T-helper 2 cell treated with Interferon-gamma antibody and Interleukin-4, amounts not matched to agents 5 μg/mL and 100 μg/mL, for 36 hours (primary cell): Measurements from ENCODE around the gene PCDH7.

Experiments
- DNase-seq: peaks from one replicate; pipeline ENCODE4 v3.0.0; 2021; ENCODE audit warnings: low spot score
- H3K27ac Mint-ChIP-seq: one replicate; pipeline ENCODE4 v1.8.0; 2021; ENCODE audit warnings: mild to moderate bottlenecking, mixed read lengths
- H3K27me3 Mint-ChIP-seq: one replicate; pipeline ENCODE4 v1.8.0; 2021; ENCODE audit warnings: low read depth, mixed read lengths
- H3K36me3 Mint-ChIP-seq: one replicate; pipeline ENCODE4 v1.8.0; 2021; ENCODE audit warnings: low read depth, mixed read lengths
- H3K4me1 Mint-ChIP-seq: one replicate; pipeline ENCODE4 v1.8.0; 2021; ENCODE audit warnings: low read depth, mixed read lengths
- H3K4me3 Mint-ChIP-seq: one replicate; pipeline ENCODE4 v1.8.0; 2022; ENCODE audit warnings: mild to moderate bottlenecking, moderate library complexity, mixed read lengths
- H3K9me3 Mint-ChIP-seq: one replicate; pipeline ENCODE4 v1.8.0; 2021; ENCODE audit warnings: mixed read lengths

The PCDH7 gene, protein sequence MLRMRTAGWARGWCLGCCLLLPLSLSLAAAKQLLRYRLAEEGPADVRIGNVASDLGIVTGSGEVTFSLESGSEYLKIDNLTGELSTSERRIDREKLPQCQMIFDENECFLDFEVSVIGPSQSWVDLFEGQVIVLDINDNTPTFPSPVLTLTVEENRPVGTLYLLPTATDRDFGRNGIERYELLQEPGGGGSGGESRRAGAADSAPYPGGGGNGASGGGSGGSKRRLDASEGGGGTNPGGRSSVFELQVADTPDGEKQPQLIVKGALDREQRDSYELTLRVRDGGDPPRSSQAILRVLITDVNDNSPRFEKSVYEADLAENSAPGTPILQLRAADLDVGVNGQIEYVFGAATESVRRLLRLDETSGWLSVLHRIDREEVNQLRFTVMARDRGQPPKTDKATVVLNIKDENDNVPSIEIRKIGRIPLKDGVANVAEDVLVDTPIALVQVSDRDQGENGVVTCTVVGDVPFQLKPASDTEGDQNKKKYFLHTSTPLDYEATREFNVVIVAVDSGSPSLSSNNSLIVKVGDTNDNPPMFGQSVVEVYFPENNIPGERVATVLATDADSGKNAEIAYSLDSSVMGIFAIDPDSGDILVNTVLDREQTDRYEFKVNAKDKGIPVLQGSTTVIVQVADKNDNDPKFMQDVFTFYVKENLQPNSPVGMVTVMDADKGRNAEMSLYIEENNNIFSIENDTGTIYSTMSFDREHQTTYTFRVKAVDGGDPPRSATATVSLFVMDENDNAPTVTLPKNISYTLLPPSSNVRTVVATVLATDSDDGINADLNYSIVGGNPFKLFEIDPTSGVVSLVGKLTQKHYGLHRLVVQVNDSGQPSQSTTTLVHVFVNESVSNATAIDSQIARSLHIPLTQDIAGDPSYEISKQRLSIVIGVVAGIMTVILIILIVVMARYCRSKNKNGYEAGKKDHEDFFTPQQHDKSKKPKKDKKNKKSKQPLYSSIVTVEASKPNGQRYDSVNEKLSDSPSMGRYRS (N-terminal part only)

DNA sequence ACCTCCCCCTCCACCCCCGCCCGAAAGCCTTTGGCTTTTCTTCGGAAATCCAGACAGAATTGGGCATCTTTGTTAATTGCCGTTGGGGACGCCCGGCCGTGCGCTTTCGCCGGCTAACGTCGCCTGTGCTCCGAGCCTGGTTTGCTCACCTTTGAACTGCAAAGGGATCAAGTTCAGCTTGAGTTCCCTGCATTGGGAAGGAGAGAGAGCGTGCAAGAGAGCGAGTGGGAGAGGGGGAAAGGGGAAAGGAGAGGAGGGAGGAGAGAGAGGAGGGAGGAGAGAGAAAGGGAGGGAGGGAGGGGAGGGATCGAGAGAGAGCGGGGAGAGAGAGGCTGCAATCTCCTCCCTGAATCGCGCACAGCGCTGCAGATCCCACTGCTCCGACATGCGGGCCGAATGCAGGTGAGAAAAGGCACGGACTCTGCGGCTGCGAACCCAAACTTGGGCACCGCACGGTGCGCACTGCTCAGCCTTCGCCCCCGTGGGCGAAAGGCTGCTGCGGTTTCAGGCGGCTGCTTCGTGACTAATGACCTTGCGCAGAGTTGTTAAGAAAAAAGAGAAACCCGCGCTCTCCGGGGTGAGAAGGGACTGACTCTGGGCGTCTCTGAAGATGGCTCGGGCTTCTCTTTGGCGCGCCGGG lies at the start of gene PCDH7:
Gene PCDH7, plus strand, starts transcription at position 349 of the 640 bp plus-strand sequence. CDS start 1,054 bp downstream, outside the sequence.
- peaks cover 65% of the 10 kb centered on the region for H3K27me3 Mint-ChIP-seq
- no peaks in the 10 kb centered on the region for H3K9me3 Mint-ChIP-seq
- no peak for DNase-seq

DNA sequence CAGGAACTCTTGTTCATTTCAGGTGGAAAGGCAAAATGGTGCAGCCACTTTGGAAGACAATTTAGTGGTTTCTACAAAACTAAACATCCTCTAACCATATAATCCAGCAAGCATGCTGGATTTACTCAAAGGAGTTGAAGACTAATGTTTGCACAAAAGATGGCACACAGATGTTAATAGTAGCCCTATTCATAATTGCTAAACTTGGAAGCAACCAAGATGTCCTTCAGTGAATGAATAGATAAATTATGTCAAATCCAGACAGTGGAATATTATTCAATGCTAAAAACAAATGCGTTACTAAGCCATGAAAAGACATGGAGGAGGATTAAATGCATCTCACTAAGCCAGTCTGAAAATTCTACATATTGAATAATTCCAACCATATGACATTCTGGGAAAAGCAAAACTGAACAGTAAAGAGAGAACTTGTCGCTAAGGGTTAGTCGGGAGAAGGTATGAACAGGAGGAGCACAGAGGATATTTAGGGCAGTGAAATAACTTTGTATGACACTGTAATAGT lies 48.2 kb upstream of the PCDH7 start:
- Mint-ChIP-seq H3K36me3 (no peaks in the 10 kb centered on the region), H3K27ac (no peak overlapping the region), H3K9me3 (peaks cover 8% of the 10 kb centered on the region), H3K4me3 (no peak overlapping the region), H3K4me1 (no peaks in the 10 kb centered on the region), H3K27me3 (no peaks in the 10 kb centered on the region)
- no peak for DNase-seq

More for the DNA sequence above, at the start of gene PCDH7:
- Mint-ChIP-seq H3K36me3 (peaks cover 2% of the 10 kb centered on the region), H3K4me1 (peaks cover 16% of the 10 kb centered on the region), H3K4me3 (peak within 1 kb of the TSS; percentile 64), H3K27ac (peak within 1 kb of the TSS; percentile 85)

DNA sequence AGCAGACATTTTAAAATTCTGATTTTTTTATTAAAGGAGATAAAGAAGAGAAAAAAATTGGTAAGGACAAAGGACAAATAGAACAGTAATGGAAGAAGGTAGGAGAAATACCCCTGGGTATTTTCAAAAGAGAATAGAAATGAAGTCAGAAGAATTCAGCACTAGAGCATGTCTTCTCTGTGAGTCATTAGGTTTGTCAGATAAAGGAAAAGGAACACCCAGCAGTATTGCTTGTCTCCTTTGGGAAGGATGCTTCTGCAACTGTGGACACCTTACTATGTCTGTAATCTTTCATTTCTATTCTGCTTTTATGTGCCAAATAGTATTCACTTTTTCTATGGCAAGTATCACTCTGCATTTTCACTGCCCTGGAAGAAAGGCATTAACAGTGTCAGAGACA lies 24.0 kb upstream of the PCDH7 start:
- H3K4me3 Mint-ChIP-seq: no peak overlapping the region
- no peaks in the 10 kb centered on the region for H3K36me3 Mint-ChIP-seq
- no peaks in the 10 kb centered on the region for H3K4me1 Mint-ChIP-seq
- DNase-seq: no peak
- no peaks in the 10 kb centered on the region for H3K27me3 Mint-ChIP-seq
- peaks cover 5% of the 10 kb centered on the region for H3K9me3 Mint-ChIP-seq
- no peak overlapping the region for H3K27ac Mint-ChIP-seq

DNA sequence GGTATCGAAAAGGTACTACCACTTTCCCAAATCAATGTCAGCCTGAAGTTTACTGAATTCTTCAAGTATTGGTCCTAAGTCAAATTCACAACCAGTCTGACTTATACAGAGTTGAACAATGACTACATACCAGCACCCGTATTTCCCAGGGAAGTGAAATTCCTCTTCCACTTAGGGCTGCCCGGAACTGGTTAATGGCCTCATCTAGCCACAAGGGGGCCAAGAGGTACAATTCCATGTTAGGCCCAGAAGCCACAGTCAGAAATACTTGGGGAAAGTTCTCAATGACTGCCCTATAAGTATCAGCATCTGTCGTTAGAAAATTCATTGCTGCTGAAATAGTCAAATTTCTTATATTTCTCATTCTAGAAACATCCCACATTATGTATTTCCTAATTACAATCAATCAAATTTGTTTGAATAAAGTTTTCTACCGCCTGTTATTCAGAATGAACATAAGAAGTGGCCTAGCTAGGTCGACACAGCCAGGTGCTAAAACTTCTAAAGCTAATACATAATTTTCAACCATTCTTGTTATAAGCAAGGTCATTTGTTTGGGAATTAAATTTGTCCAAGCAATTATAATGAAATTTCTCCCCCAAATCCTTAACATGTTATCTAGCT lies 5.6 kb upstream of the PCDH7 start:
- Mint-ChIP-seq H3K27me3 (peaks cover 34% of the 10 kb centered on the region), H3K4me3 (no peak overlapping the region), H3K36me3 (no peaks in the 10 kb centered on the region), H3K4me1 (peaks cover 13% of the 10 kb centered on the region), H3K9me3 (peaks cover 6% of the 10 kb centered on the region), H3K27ac (no peak overlapping the region)
- no peak for DNase-seq

DNA sequence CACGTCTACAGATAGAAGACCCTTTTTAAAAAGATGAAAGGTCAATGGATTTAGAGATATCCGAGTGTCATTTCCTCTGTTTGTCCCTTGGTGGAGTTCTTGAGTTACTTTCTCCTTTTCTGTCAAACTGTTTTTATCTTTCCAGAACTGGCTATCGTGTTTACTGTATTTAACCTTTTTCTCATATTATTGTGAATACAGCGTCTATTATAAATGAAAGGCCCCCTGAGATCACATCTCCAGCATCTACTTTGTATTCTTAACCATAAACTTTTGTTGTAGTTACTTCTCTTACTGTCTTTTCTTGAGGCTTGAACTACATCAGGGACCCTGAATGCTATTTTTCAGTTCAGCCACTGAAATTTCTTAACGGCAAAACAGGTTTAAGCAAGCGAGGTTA lies 4.0 kb upstream of the PCDH7 start:
- Mint-ChIP-seq H3K27me3 (peaks cover 49% of the 10 kb centered on the region), H3K27ac (no peak overlapping the region), H3K4me1 (peaks cover 16% of the 10 kb centered on the region), H3K36me3 (peaks cover 2% of the 10 kb centered on the region), H3K4me3 (peak overlapping the region; percentile 70), H3K9me3 (no peaks in the 10 kb centered on the region)
- DNase-seq: no peak

DNA sequence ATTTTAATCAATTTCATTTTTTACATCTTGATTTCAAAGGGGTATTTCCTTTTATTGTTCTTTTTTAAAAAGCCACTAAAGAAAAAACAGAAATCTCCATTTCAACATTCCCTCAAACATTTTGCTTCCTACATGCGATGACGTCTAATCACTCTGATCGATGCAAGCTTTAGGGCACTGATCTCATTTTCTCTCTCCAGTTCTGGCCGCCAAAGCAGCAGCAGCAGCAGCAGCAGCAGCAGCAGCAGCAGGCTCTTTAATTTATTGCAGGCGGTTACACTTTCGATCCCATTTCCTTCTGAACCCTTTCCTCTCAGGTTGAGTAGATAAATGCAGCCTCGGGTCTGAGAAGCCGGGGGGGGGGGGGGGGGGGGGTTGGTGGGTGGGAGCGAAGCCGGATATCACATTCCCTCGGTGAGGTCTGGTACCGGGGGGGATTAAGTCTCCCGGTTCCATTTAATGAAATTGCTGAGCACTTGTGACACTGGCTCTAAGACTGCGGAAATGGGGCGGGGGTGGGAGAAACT lies 3.4 kb upstream of the PCDH7 start:
- DNase-seq: no peak
- no peak overlapping the region for H3K27ac Mint-ChIP-seq
- peaks cover 52% of the 10 kb centered on the region for H3K27me3 Mint-ChIP-seq
- peaks cover 2% of the 10 kb centered on the region for H3K36me3 Mint-ChIP-seq
- peaks cover 16% of the 10 kb centered on the region for H3K4me1 Mint-ChIP-seq
- peak overlapping the region; percentile 70 for H3K4me3 Mint-ChIP-seq
- no peaks in the 10 kb centered on the region for H3K9me3 Mint-ChIP-seq

DNA sequence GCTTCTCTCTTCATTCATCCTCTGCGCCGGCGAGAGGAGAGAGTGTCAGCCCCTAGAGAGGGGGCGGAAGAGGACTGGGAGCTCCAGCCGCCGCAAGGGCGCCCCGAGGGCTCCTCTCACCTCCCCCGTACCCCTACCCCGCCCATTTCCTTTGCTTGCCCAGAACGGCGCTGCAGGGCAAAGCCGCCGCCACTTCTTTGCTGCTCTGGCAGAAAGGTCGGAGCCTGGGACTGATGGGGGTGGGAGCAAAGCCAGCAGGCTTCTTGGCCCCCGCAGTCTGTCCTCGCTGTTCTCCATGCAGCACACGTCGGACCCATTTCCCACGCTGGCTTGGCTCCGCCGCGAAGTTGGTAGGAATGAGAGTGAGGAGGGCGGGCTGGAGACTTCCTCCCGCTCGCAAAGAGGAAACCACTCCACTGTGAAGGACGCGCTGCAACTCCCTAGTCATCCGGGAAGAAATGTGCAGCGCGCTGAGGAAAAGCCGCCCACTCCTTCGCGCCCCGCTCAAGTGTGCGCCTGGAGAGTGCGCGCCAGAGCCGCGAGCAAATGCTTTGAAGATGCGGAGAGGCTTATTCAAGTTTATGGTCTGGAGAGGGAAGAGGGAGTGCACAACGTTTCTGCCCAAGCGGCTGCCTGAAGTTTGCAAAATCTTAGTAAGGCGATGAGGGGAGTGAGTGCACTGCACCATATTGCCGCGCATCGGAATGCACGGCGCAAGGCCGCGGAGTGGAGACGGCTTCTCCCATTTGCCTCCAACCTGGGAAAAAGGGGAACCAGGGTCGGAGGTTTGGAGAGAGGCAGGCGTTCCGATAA lies 2.8 kb upstream of the PCDH7 start:
- H3K4me1 Mint-ChIP-seq: peaks cover 16% of the 10 kb centered on the region
- no peak for DNase-seq

DNA sequence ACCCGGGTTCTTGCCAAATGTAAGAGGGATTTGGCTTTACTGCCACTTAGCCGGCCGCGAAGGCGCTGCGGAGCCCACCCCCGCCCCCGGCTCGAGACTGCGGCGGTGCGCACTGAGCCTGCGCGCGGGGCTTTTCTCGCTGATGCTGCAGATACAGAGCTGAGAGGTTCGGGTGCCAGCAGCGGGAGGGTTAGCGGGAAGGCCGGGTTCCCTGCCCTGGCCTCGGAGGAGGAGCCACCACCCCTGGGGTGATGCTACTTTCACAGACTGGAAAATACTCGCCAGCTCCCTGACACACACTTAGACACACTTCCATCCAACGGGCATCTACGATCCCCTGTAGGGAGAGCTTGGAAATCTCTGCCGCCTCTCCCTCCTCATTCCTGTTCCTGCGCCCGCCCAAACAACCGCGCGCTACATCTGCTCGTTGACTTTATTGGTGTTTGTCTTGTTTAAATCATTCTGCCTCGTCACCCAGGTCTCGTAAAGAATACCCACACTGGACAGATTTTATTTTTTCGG lies 2.1 kb upstream of the PCDH7 start:
- no peak for DNase-seq
- H3K27me3 Mint-ChIP-seq: peaks cover 60% of the 10 kb centered on the region
- H3K4me1 Mint-ChIP-seq: peaks cover 16% of the 10 kb centered on the region
- H3K9me3 Mint-ChIP-seq: no peaks in the 10 kb centered on the region
- peak overlapping the region; percentile 52 for H3K27ac Mint-ChIP-seq
- peaks cover 2% of the 10 kb centered on the region for H3K36me3 Mint-ChIP-seq
- peak overlapping the region; percentile 22 for H3K4me3 Mint-ChIP-seq

More for the DNA sequence above, 2.8 kb upstream of the PCDH7 start:
- Mint-ChIP-seq H3K27ac (peak overlapping the region; percentile 28), H3K36me3 (peaks cover 2% of the 10 kb centered on the region), H3K9me3 (no peaks in the 10 kb centered on the region), H3K4me3 (peak overlapping the region; percentile 70), H3K27me3 (peaks cover 53% of the 10 kb centered on the region)

DNA sequence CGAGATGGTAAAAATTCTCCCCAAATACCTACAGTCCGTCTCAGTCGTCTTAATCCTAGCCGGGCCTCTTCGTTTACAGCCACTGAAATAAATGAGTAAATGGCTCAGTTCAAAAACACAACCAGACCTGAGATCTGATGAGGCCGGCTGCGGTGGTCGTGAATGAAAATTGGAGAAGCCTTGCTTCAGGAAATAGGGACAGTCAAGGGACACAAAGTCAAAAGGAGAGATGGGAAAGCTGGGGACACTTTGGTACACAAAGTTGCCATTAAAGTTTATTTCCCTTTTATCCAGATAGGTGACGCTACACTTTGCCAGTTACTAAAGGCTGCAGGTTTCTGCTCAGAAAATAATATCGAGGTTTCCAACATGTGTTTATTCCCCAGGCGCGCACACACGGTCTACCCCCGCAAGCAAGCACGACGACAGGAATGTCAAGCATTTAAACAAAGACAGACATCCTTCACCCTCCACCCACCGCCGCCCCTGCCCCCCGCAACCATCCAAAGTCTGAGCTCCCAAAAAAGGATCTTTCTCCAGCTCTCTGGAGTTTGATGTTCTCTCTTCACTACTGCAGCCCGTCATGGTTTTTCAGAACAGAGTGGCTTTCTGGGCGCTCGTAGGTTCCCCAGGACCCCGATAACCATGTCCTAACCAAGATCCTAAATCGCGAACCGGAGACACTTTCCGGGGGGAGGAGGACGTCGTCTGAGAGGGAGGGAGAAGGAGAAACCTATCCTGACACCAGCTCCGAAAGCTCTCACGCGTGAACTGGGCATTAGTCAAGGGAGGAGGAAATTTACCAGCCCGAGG lies 1.3 kb upstream of the PCDH7 start:
- H3K9me3 Mint-ChIP-seq: no peaks in the 10 kb centered on the region
- peaks cover 16% of the 10 kb centered on the region for H3K4me1 Mint-ChIP-seq
- DNase-seq: no peak
- peaks cover 2% of the 10 kb centered on the region for H3K36me3 Mint-ChIP-seq
- H3K4me3 Mint-ChIP-seq: peak overlapping the region; percentile 44
- H3K27me3 Mint-ChIP-seq: peaks cover 67% of the 10 kb centered on the region
- H3K27ac Mint-ChIP-seq: peak overlapping the region; percentile 68

DNA sequence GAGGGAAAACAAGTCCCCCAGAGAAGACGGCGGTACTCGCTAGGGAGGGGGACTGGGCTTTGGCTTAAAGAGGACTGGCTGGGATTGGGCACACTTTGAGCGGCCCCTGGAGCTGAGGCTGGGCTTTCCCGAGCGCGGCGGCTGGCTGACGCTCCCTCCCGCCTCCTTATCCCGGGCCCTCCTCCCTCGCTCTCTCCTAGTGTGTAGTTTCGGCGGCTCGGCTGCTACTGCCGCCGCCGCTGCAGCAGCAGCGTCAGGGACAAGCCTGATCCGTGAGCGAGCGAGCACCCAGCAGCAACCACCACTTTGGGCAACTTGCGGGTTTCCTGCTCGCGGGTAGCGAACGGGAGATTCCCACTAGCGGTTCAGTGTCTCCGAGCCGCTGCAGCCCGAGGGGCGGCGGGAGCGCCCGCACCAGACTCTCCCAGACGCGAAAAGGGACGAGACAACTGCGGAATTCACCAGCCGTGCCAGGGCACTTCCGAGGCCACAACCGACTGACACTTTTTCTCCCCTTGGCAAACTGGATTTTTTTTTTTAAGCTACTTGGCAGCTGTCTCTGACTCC lies 632 bp upstream of the PCDH7 start:
- Mint-ChIP-seq H3K9me3 (no peaks in the 10 kb centered on the region), H3K27me3 (peaks cover 69% of the 10 kb centered on the region), H3K4me3 (peak overlapping the region; percentile 64), H3K36me3 (peaks cover 2% of the 10 kb centered on the region), H3K27ac (no peak overlapping the region), H3K4me1 (peaks cover 16% of the 10 kb centered on the region)
- DNase-seq: no peak

DNA sequence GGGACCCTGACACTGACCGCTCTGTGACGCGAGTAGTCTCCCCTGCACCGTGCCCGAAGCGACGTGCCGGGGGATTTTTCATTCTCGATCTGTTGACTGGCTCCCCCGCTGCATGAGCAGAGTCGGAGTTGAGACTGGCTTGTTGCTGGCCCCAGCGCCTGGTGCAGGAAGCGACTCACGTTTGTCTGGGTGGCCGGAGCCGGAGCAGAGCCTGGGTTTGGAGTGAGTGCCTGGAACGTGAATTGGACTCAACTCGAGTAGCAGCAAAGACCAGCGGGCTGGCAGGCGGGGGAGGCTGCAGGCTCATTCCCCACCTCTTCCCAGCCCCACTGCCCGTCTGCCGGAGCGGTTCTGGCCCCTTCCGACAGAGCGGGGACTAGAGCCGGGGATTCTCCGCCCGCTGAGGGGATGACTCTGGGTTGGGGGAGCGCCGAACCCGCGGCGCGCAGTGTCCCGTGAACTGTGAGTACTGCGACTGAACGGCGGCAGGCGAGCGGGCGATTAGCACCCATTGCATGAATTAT lies 554 bp downstream of the PCDH7 start:
- Mint-ChIP-seq H3K27ac (peak overlapping the region; percentile 85), H3K27me3 (peaks cover 64% of the 10 kb centered on the region), H3K4me1 (peaks cover 16% of the 10 kb centered on the region), H3K4me3 (peak overlapping the region; percentile 60), H3K36me3 (peaks cover 2% of the 10 kb centered on the region), H3K9me3 (no peaks in the 10 kb centered on the region)
- no peak for DNase-seq
